SK-N-SH (cell line): ENCODE results near the gene EFCAB6. TPM values are rescaled to one million over a fixed set of nuclear protein-coding genes. Genes with fewer than 3 reads are reported as not detected.

Experiments used
- CTCF ChIA-PET: fragments of 300-600, 350-600 bp; formaldehyde crosslinking; extraction: SDS; loops from one replicate; lab custom pipeline; 2021; lab: Yijun Ruan, JAX
- POLR2A ChIA-PET: fragments of 350-600 bp; sonication (Branson Sonifier 250); formaldehyde crosslinking; extraction: SDS; loops from one replicate; lab custom pipeline; 2020; ENCODE audit warnings: antibody characterized with exemption, inconsistent platforms; lab: Yijun Ruan, JAX
- DNase-seq: peaks from one replicate; pipeline ENCODE4 v3.0.0; 2012
- H2AFZ ChIP-seq: fragments of 200-600 bp; sonication (generic); 2 replicates; pipeline ENCODE4 v1.8.1; 2016; ENCODE audit warnings: antibody characterized with exemption, mild to moderate bottlenecking, low read depth
- H3F3A ChIP-seq: fragments of 200-600 bp; sonication (generic); replicated peaks from 2 replicates; pipeline ENCODE3; 2016; ENCODE audit warnings: antibody characterized with exemption, mild to moderate bottlenecking; ENCODE audit not compliant: insufficient read depth
- H3K27ac ChIP-seq, 2 experiments: fragments of 200-500 bp in 1 of 2; fragments of 200-600 bp in 1 of 2; sonication (Bioruptor generic) in 1 of 2; sonication (generic), shearing (Covaris generic) in 1 of 2; 2 replicates each; pipeline versions ENCODE4 v1.5.1 to v1.6.1; 2014 to 2016; ENCODE audit warnings: low read depth in 2 of 2, inconsistent platforms in 1 of 2, low read length in 1 of 2, mild to moderate bottlenecking in 1 of 2, mixed read lengths in 1 of 2
- H3K27me3 ChIP-seq: fragments of 200-600 bp; sonication (generic), shearing (Covaris generic); 2 replicates; pipeline ENCODE4 v1.6.1; 2016; ENCODE audit warnings: mixed run types; ENCODE audit not compliant: insufficient read depth
- H3K36me3 ChIP-seq, 2 experiments: fragments of 200-500 bp in 1 of 2; fragments of 200-600 bp in 1 of 2; sonication (Bioruptor generic) in 1 of 2; sonication (generic) in 1 of 2; replicated peaks in 1 of 2; 2 replicates each; pipeline versions ENCODE3 to v1.5.1; 2014 to 2016; ENCODE audit warnings: low read length in 1 of 2, mild to moderate bottlenecking in 1 of 2; ENCODE audit not compliant: insufficient read depth in 2 of 2, control insufficient read depth in 1 of 2
- H3K4me1 ChIP-seq, 2 experiments: fragments of 200-500 bp in 1 of 2; fragments of 200-600 bp in 1 of 2; sonication (Bioruptor generic) in 1 of 2; sonication (generic), shearing (Covaris generic) in 1 of 2; 2 replicates each; pipeline versions ENCODE4 v1.5.1 to v1.6.1; 2014 to 2016; ENCODE audit warnings: low read depth in 1 of 2, low read length in 1 of 2, mixed run types in 1 of 2; ENCODE audit not compliant: insufficient read depth in 2 of 2, control insufficient read depth in 1 of 2
- H3K4me2 ChIP-seq: fragments of 200-600 bp; sonication (generic), shearing (Covaris generic); 2 replicates; pipeline ENCODE4 v1.6.1; 2017; ENCODE audit warnings: mixed run types
- H3K4me3 ChIP-seq, 2 experiments: fragments of 200-500 bp in 1 of 2; fragments of 200-600 bp in 1 of 2; sonication (Bioruptor generic) in 1 of 2; sonication (generic), shearing (Covaris generic) in 1 of 2; 2 replicates each; pipeline versions ENCODE4 v1.5.1 to v1.8.1; 2014 to 2016; ENCODE audit warnings: low read depth in 2 of 2, inconsistent platforms in 1 of 2, low read length in 1 of 2, mild to moderate bottlenecking in 1 of 2, mixed read lengths in 1 of 2, moderate library complexity in 1 of 2
- H3K79me2 ChIP-seq: fragments of 200-600 bp; sonication (generic); 2 replicates; pipeline ENCODE4 v1.8.1; 2017; ENCODE audit warnings: mild to moderate bottlenecking; ENCODE audit not compliant: insufficient read depth
- H3K9ac ChIP-seq: fragments of 200-600 bp; sonication (generic); 2 replicates; pipeline ENCODE4 v1.6.1; 2017; ENCODE audit warnings: mixed run types
- H3K9me2 ChIP-seq: fragments of 200-600 bp; sonication (generic); 2 replicates; pipeline ENCODE4 v1.6.1; 2017; ENCODE audit warnings: mixed run types
- H3K9me3 ChIP-seq: fragments of 200-600 bp; sonication (generic); 2 replicates; pipeline ENCODE4 v1.6.1; 2017; ENCODE audit warnings: mixed run types, mild to moderate bottlenecking, moderate library complexity
- H4K20me1 ChIP-seq: fragments of 200-600 bp; sonication (generic); 2 replicates; pipeline ENCODE4 v1.6.1; 2017; ENCODE audit warnings: mild to moderate bottlenecking, mixed run types; ENCODE audit not compliant: insufficient read depth
- CHD2 ChIP-seq: fragments of 150-350 bp; IDR thresholded peaks from 2 replicates; pipeline ENCODE4 v1.6.1; 2018; ENCODE audit warnings: low read length; ENCODE audit not compliant: partially characterized antibody
- ELF1 ChIP-seq: IDR thresholded peaks from 2 replicates; pipeline ENCODE4 v1.4.0; 2012
- EP300 ChIP-seq, 2 experiments: IDR thresholded peaks; 2 replicates each; pipeline versions ENCODE4 v1.4.0 to v1.6.1; 2012; ENCODE audit warnings: borderline replicate concordance in 1 of 2, low read depth in 1 of 2, low read length in 1 of 2
- EZH2phosphoT487 ChIP-seq: fragments of 200-600 bp; sonication (generic); IDR thresholded peaks from 2 replicates; pipeline ENCODE4 v1.6.1; 2017; ENCODE audit warnings: low read depth, mixed run types, mild to moderate bottlenecking, antibody characterized with exemption, moderate library complexity, borderline replicate concordance
- FOXJ3 ChIP-seq: sonication (generic); formaldehyde crosslinking; IDR thresholded peaks from 2 replicates; pipeline ENCODE4 v1.5.1; 2020; ENCODE audit warnings: mild to moderate bottlenecking, missing genetic modification reagents
- FOXM1 ChIP-seq: IDR thresholded peaks from 2 replicates; pipeline ENCODE4 v1.4.0; 2012; ENCODE audit warnings: low read depth, mild to moderate bottlenecking
- GABPA ChIP-seq: IDR thresholded peaks from 2 replicates; pipeline ENCODE4 v1.4.0; 2012; ENCODE audit warnings: low read depth, mild to moderate bottlenecking
- JUND ChIP-seq: IDR thresholded peaks from 2 replicates; pipeline ENCODE4 v1.4.0; 2012
- MAX ChIP-seq: IDR thresholded peaks from 2 replicates; pipeline ENCODE4 v1.4.0; 2012; ENCODE audit warnings: low read depth
- MXI1 ChIP-seq: IDR thresholded peaks from 2 replicates; pipeline ENCODE4 v1.6.1; 2012; ENCODE audit warnings: mild to moderate bottlenecking, low read depth, low read length, improper control_type of control experiment
- PBX3 ChIP-seq: IDR thresholded peaks from 2 replicates; pipeline ENCODE4; 2012
- POLR2AphosphoS5 ChIP-seq: IDR thresholded peaks from 2 replicates; pipeline ENCODE4 v1.6.1; 2012; ENCODE audit warnings: low read depth, low read length
- RFX5 ChIP-seq: IDR thresholded peaks from 2 replicates; pipeline ENCODE4 v1.6.1; 2012; ENCODE audit warnings: mild to moderate bottlenecking, improper control_type of control experiment, low read length
- SMC3 ChIP-seq: IDR thresholded peaks from 2 replicates; pipeline ENCODE4 v1.6.1; 2012; ENCODE audit warnings: low read depth, low read length, improper control_type of control experiment
- TAF1 ChIP-seq: IDR thresholded peaks from 2 replicates; pipeline ENCODE4 v1.6.1; 2012; ENCODE audit warnings: low read depth, mild to moderate bottlenecking, low read length, moderate library complexity, borderline replicate concordance
- TEAD4 ChIP-seq: IDR thresholded peaks from 2 replicates; pipeline ENCODE4 v1.4.0; 2012; ENCODE audit warnings: mild to moderate bottlenecking, borderline replicate concordance; ENCODE audit not compliant: insufficient read depth
- USF1 ChIP-seq: IDR thresholded peaks from 2 replicates; pipeline ENCODE4 v1.4.0; 2012; ENCODE audit warnings: low read depth, borderline replicate concordance
- USF2 ChIP-seq: fragments of 150-350 bp; IDR thresholded peaks from 2 replicates; pipeline ENCODE4 v1.6.1; 2017; ENCODE audit warnings: antibody characterized with exemption, low read length, low read depth, borderline replicate concordance
- WGBS: methylation state at CpG from one replicate; pipeline ENCODE4 v1.1.6; 2017; ENCODE audit warnings: low lambda C conversion rate; 5-methylcytosine and 5-hydroxymethylcytosine counted together
- polyA plus RNA-seq, 3 experiments: library from polyadenylated mRNA; depleted of rRNA; stranded (reverse); fragments of >200 nt; gene quantifications; 2 replicates each; pipeline ENCODE4 v1.2.3, GENCODE V29; 2012

EFCAB6 gene
- polyA plus RNA-seq, 1 of the 3 experiments (the other 2 are of a cell fraction) = 0.46 TPM

GRCh38 chr22:43820651-43821305 lies 8.7 kb upstream of the EFCAB6 start:
- ChIA-PET POLR2A (no interaction called here), CTCF (no interaction called here)
- Histone ChIP-seq H3K9ac (no peak overlapping the region), H3K9me2 (no peaks in the 10 kb centered on the region), H3K27ac (no peak overlapping the region), H2AFZ (no peak overlapping the region), H4K20me1 (no peaks in the 10 kb centered on the region), H3K4me1 (no peaks in the 10 kb centered on the region), H3K79me2 (no peaks in the 10 kb centered on the region), H3F3A (no peaks in the 10 kb centered on the region), H3K4me2 (no peak overlapping the region), H3K4me3 (no peak overlapping the region), H3K27me3 (no peaks in the 10 kb centered on the region), H3K9me3 (no peaks in the 10 kb centered on the region), H3K36me3 (no peaks in the 10 kb centered on the region)
- no peak for DNase-seq
- TF ChIP-seq EP300 (IDR thresholded peaks at IDR 0.05; ENCODE audit: borderline replicate concordance in 1 of 2, low read depth in 1 of 2, low read length in 1 of 2) = no peak
- no peak for TF ChIP-seq TAF1
- TF ChIP-seq PBX3 = no peak
- TF ChIP-seq MXI1 = no peak
- TF ChIP-seq TEAD4 = no peak
- TF ChIP-seq CHD2 = no peak
- no peak for TF ChIP-seq ELF1
- TF ChIP-seq MAX = no peak
- no peak for TF ChIP-seq EZH2phosphoT487
- no peak for TF ChIP-seq JUND
- TF ChIP-seq FOXJ3 (CRISPR knock-in tag) = no peak
- TF ChIP-seq SMC3 = no peak
- TF ChIP-seq GABPA = no peak
- TF ChIP-seq USF2 = no peak
- no peak for TF ChIP-seq RFX5
- 82% methylated on average over 10 of the region's 18 CpGs for WGBS

GRCh38 chr22:43819931-43820640 lies 8.0 kb upstream of the EFCAB6 start:
- H3K9ac ChIP-seq = no peak overlapping the region
- no peaks in the 10 kb centered on the region for H3K9me2 ChIP-seq
- no peaks in the 10 kb centered on the region for H3K27me3 ChIP-seq
- no peaks in the 10 kb centered on the region for H3K79me2 ChIP-seq
- H3F3A ChIP-seq = no peaks in the 10 kb centered on the region
- H3K27ac ChIP-seq = no peak overlapping the region
- H3K4me2 ChIP-seq = no peak overlapping the region
- no peaks in the 10 kb centered on the region for H3K4me1 ChIP-seq
- TF ChIP-seq USF1 (no peak), SMC3 (no peak), TAF1 (no peak), POLR2AphosphoS5 (no peak), GABPA (no peak), MXI1 (no peak), FOXM1 (no peak), RFX5 (no peak)
- POLR2A ChIA-PET = no interaction called here
- no peaks in the 10 kb centered on the region for H3K36me3 ChIP-seq
- no peak for DNase-seq
- H4K20me1 ChIP-seq = no peaks in the 10 kb centered on the region
- no peak overlapping the region for H3K4me3 ChIP-seq
- CTCF ChIA-PET = no interaction called here
- H2AFZ ChIP-seq = no peak overlapping the region
- WGBS = 49% methylated on average over 4 of the region's 13 CpGs
- H3K9me3 ChIP-seq = no peaks in the 10 kb centered on the region
